DND-41 (cell line): ENCODE data around the gene STAM.

ENCODE experiments used
- ATAC-seq: fragments of 200-7000 bp; cut with Tn5 transposase; 3 replicates; pipeline ENCODE4 v1.9.1; 2021; ENCODE audit warnings: low read depth; ENCODE audit not compliant: insufficient read depth
- DNase-seq: peaks from one replicate; pipeline ENCODE4 v3.0.0-alpha.2; 2020
- H2AFZ ChIP-seq: 2 replicates; pipeline ENCODE4 v1.6.0; 2012; ENCODE audit warnings: low read depth, low read length
- H3K27ac ChIP-seq: 2 replicates; pipeline ENCODE4 v1.5.1; 2012; ENCODE audit warnings: low read length, inconsistent platforms
- H3K27me3 ChIP-seq: fragments of 200-600 bp; sonication (generic); 2 replicates; pipeline ENCODE4 v1.6.0; 2012; ENCODE audit warnings: low read length, mild to moderate bottlenecking, inconsistent platforms; ENCODE audit not compliant: insufficient read depth, poor library complexity
- H3K36me3 ChIP-seq: 2 replicates; pipeline ENCODE4 v1.5.1; 2012; ENCODE audit warnings: low read length, inconsistent platforms; ENCODE audit not compliant: insufficient read depth
- H3K4me1 ChIP-seq: 2 replicates; pipeline ENCODE4 v1.5.1; 2012; ENCODE audit warnings: mild to moderate bottlenecking, low read length; ENCODE audit not compliant: insufficient read depth
- H3K4me2 ChIP-seq: 2 replicates; pipeline ENCODE4 v1.6.0; 2012; ENCODE audit warnings: mild to moderate bottlenecking, moderate library complexity, low read length, inconsistent platforms; ENCODE audit not compliant: insufficient read depth
- H3K4me3 ChIP-seq, 2 experiments: fragments of 200-600 bp in 1 of 2; shearing (Covaris generic) in 1 of 2; 2 replicates each; pipeline ENCODE4 v1.5.1; 2012 to 2016; ENCODE audit warnings: inconsistent platforms in 2 of 2, low read length in 2 of 2, mild to moderate bottlenecking in 2 of 2, low read depth in 1 of 2, moderate library complexity in 1 of 2
- H3K79me2 ChIP-seq: 2 replicates; pipeline ENCODE4 v1.6.0; 2012; ENCODE audit warnings: low read length, inconsistent platforms; ENCODE audit not compliant: insufficient read depth
- H3K9ac ChIP-seq: 2 replicates; pipeline ENCODE4 v1.6.0; 2012; ENCODE audit warnings: low read depth, mild to moderate bottlenecking, inconsistent platforms, low read length, moderate library complexity
- H3K9me3 ChIP-seq: 2 replicates; pipeline ENCODE4 v1.5.1; 2012; ENCODE audit warnings: low read length, moderate library complexity, mild to moderate bottlenecking, inconsistent platforms; ENCODE audit not compliant: insufficient read depth, severe bottlenecking
- H4K20me1 ChIP-seq: 2 replicates; pipeline ENCODE4 v1.6.0; 2012; ENCODE audit warnings: low read length; ENCODE audit not compliant: insufficient read depth
- CTCF ChIP-seq: IDR thresholded peaks from 2 replicates; pipeline ENCODE4 v1.5.1; 2012; ENCODE audit warnings: borderline replicate concordance, low read length, moderate library complexity, mild to moderate bottlenecking; ENCODE audit not compliant: poor library complexity, severe bottlenecking; ENCODE audit errors: extremely low read depth
- EZH2 ChIP-seq: IDR thresholded peaks from 3 replicates; pipeline ENCODE4 v1.6.1; 2012; ENCODE audit warnings: borderline replicate concordance, low read depth, mild to moderate bottlenecking, moderate library complexity, low read length, inconsistent platforms; ENCODE audit not compliant: severe bottlenecking

STAM gene

GRCh38 chr10:17644485-17644943 is 563 bp downstream of the STAM start:
- H3K27me3 ChIP-seq = no peaks in the 10 kb centered on the region
- H3K4me3 ChIP-seq = peak overlapping the region; percentile 81 to 84
- peak overlapping the region; percentile 79 for H3K4me2 ChIP-seq
- H4K20me1 ChIP-seq = peaks cover 21% of the 10 kb centered on the region; the same call in 1 of the 2 replicates
- peak overlapping the region; percentile 80 for H3K9ac ChIP-seq
- peak; percentile 52 for ATAC-seq
- TF ChIP-seq EZH2 (no peak), CTCF (no peak)
- DNase-seq = peak; percentile 37
- H3K4me1 ChIP-seq = peaks cover 54% of the 10 kb centered on the region
- H2AFZ ChIP-seq = peak overlapping the region; percentile 89
- no peaks in the 10 kb centered on the region for H3K36me3 ChIP-seq
- peak overlapping the region; percentile 99 for H3K27ac ChIP-seq
- H3K79me2 ChIP-seq = peaks cover 75% of the 10 kb centered on the region
- no peaks in the 10 kb centered on the region for H3K9me3 ChIP-seq

GRCh38 chr10:17645621-17646345 is 1.8 kb downstream of the STAM start:
- H3K27ac ChIP-seq = peak overlapping the region; percentile 36
- peaks cover 86% of the 10 kb centered on the region for H3K79me2 ChIP-seq
- 0 out of 2 replicates have a peak, but pooled peaks cover 4% of the 10 kb centered on the region for H3K36me3 ChIP-seq
- H3K27me3 ChIP-seq = no peaks in the 10 kb centered on the region
- no peak overlapping the region for H2AFZ ChIP-seq
- peaks cover 54% of the 10 kb centered on the region for H3K4me1 ChIP-seq
- no peak for ATAC-seq
- H3K4me3 ChIP-seq = peak overlapping the region; percentile 81 to 84; a peak in 3 of 4 replicates
- no peak for TF ChIP-seq EZH2
- TF ChIP-seq CTCF = no peak
- no peak for DNase-seq
- H3K9ac ChIP-seq = peak overlapping the region; percentile 80
- H4K20me1 ChIP-seq = peaks cover 16% of the 10 kb centered on the region; the same call in 1 of the 2 replicates
- H3K9me3 ChIP-seq = no peaks in the 10 kb centered on the region
- H3K4me2 ChIP-seq = peak overlapping the region; percentile 79

DNA sequence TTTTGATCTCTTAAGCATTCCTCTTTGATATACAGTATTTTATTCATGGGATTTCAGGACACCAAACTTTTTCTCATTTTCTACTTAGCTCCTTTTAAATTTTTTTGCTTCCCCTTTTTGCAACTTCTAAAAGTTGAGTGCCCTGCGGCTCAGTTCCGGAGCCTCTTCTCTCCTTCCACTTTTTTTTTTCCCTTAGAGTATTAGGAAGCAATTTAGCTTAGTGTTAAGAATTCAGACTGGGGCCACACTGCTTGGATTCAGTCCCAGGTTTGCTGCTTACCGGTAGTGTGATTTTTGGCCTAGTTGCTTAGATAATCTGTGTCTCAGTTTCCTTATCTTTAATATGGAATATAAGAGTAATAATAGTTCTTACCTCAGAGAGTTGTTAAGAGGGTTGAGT is 3.4 kb downstream of the STAM start:
- Histone ChIP-seq H4K20me1 (peaks cover 14% of the 10 kb centered on the region; the same call in 1 of the 2 replicates), H3K4me3 (no peak overlapping the region), H3K27ac (no peak overlapping the region), H3K36me3 (0 out of 2 replicates have a peak, but pooled peaks cover 4% of the 10 kb centered on the region), H3K9me3 (peaks cover 3% of the 10 kb centered on the region), H3K79me2 (peaks cover 94% of the 10 kb centered on the region), H3K9ac (no peak overlapping the region), H2AFZ (no peak overlapping the region), H3K4me1 (peaks cover 45% of the 10 kb centered on the region), H3K4me2 (peak overlapping the region; percentile 79; the same call in 1 of the 2 replicates), H3K27me3 (no peaks in the 10 kb centered on the region)
- DNase-seq (no peak), ATAC-seq (no peak)
- TF ChIP-seq EZH2 (no peak), CTCF (no peak)
